Activated CD4-positive, alpha-beta T cell treated with anti-CD3 and anti-CD28 coated beads, Interleukin-2, amount 50 U/mL, for 48 hours (primary cell): ENCODE measurements around the gene MYRFL.
"Not testable (repeated sequence)": the region's sequence is repeated elsewhere in the genome, so short reads cannot be mapped to it uniquely, and the experiment has no call there.

Source experiments
- DNase-seq, 2 experiments: peaks; one replicate each; pipeline ENCODE4 v3.0.0-alpha.2; 2020

MYRFL gene

GRCh38 chr12:69844416-69844815 lies 19.4 kb downstream of the MYRFL start:
- DNase-seq, result no peak

- DNase-seq, result no peak
These were observed 19.8 kb downstream of the MYRFL start for GRCh38 chr12:69844836-69845235.

- no peak for DNase-seq
These were observed 21.9 kb downstream of the MYRFL start for GRCh38 chr12:69846976-69847375.

GRCh38 chr12:69851976-69852375 lies 26.9 kb downstream of the MYRFL start:
- DNase-seq, result no peak

- not testable (repeated sequence) for DNase-seq
These were observed 28.3 kb downstream of the MYRFL start for GRCh38 chr12:69853176-69853961.

GRCh38 chr12:69866698-69867097 lies 41.7 kb downstream of the MYRFL start:
- DNase-seq, result no peak

- no peak for DNase-seq
These were observed 43.7 kb downstream of the MYRFL start for GRCh38 chr12:69868695-69869094.

- DNase-seq, result no peak
These were observed 47.8 kb downstream of the MYRFL start for GRCh38 chr12:69872804-69873203.

GRCh38 chr12:69873429-69873828 lies 48.4 kb downstream of the MYRFL start:
- no peak for DNase-seq

GRCh38 chr12:69874606-69875005 lies 49.6 kb downstream of the MYRFL start:
- DNase-seq, result no peak

GRCh38 chr12:69875416-69875935 lies 50.4 kb downstream of the MYRFL start:
- DNase-seq, result no peak

GRCh38 chr12:69879007-69879960 lies 54.3 kb downstream of the MYRFL start:
- DNase-seq, result peak; percentile 64 to 75

GRCh38 chr12:69880571-69880970 lies 55.5 kb downstream of the MYRFL start:
- DNase-seq, result no peak

GRCh38 chr12:69881771-69882170 lies 56.7 kb downstream of the MYRFL start:
- DNase-seq, result no peak

GRCh38 chr12:69884386-69884785 lies 59.4 kb downstream of the MYRFL start:
- DNase-seq, result no peak

GRCh38 chr12:69885658-69886057 lies 60.6 kb downstream of the MYRFL start:
- no peak for DNase-seq

- DNase-seq, result no peak
These were observed 61.1 kb downstream of the MYRFL start for GRCh38 chr12:69886109-69886508.

GRCh38 chr12:69886715-69887114 lies 61.7 kb downstream of the MYRFL start:
- DNase-seq, result no peak

GRCh38 chr12:69888901-69889300 lies 63.9 kb downstream of the MYRFL start:
- no peak for DNase-seq

GRCh38 chr12:69894800-69895383 lies 69.9 kb downstream of the MYRFL start:
- DNase-seq, result no peak

- DNase-seq, result no peak
These were observed 71.8 kb downstream of the MYRFL start for GRCh38 chr12:69896653-69897381.

- no peak for DNase-seq
These were observed 72.7 kb downstream of the MYRFL start for GRCh38 chr12:69897744-69898143.

- no peak for DNase-seq
These were observed 73.2 kb downstream of the MYRFL start for GRCh38 chr12:69898236-69898635.
